ENCODE data around the gene STAC.

- TF ChIP-seq CTCF (conservative IDR thresholded peaks at IDR 0.05): no peak
- no peak for TF ChIP-seq ZFX (IDR thresholded peaks at IDR 0.05)
Measured at GRCh38 chr3:36394176-36394575, 13.9 kb downstream of the STAC start.
